AG04450 (cell line): ENCODE measurements around the gene IRAG1. TPM values are rescaled to one million over a fixed set of nuclear protein-coding genes. Genes with fewer than 3 reads are reported as not detected.
A peak's percentile ranks its signal among the peaks of the same experiment; 100 is the strongest.

Source experiments
- CTCF ChIA-PET: fragments of 300-600, 350-600 bp; formaldehyde crosslinking; extraction: SDS; loops from one replicate; lab custom pipeline; 2022; ENCODE audit warnings: antibody characterized with exemption, inconsistent platforms; lab: Charles Lee
- POLR2A ChIA-PET: fragments of 350-600 bp; formaldehyde crosslinking; extraction: SDS; loops from one replicate; lab custom pipeline; 2021; ENCODE audit warnings: antibody characterized with exemption, inconsistent platforms; lab: Yijun Ruan, JAX
- DNase-seq: peaks from one replicate; pipeline ENCODE4 v3.0.0-alpha.2; 2011; ENCODE audit warnings: low read depth, low spot score
- H3K27ac ChIP-seq: one replicate; pipeline ENCODE4 v1.5.1; 2012; ENCODE audit warnings: low read depth, low read length, control low read depth
- H3K27me3 ChIP-seq: one replicate; pipeline ENCODE4 v1.6.0; 2012; ENCODE audit warnings: low read length; ENCODE audit not compliant: control insufficient read depth, insufficient read depth
- H3K4me3 ChIP-seq: 2 replicates; pipeline ENCODE4 v1.5.1; 2011; ENCODE audit warnings: mild to moderate bottlenecking, low read depth, low read length, control low read depth
- H3K9me3 ChIP-seq: 2 replicates; pipeline ENCODE4 v1.5.1; 2012; ENCODE audit warnings: low read length; ENCODE audit not compliant: control insufficient read depth, insufficient read depth
- CTCF ChIP-seq: IDR thresholded peaks from 2 replicates; pipeline ENCODE4 v1.5.1; 2011; ENCODE audit warnings: low read depth, low read length, control low read depth, inconsistent platforms
- polyA plus RNA-seq: library from polyadenylated mRNA; depleted of rRNA; stranded (reverse); fragments of >200 nt; gene quantifications from 2 replicates; pipeline ENCODE4 v1.2.3, GENCODE V29; 2011

The IRAG1 gene
- polyA plus RNA-seq, 1 experiment: 60.3 TPM

GRCh38 chr11:10660323-10660722 is 33.2 kb downstream of the IRAG1 start:
- no peaks in the 10 kb centered on the region for H3K9me3 ChIP-seq
- ChIA-PET CTCF (interaction anchor here (0.7 to 1.0 kb wide), 2 partner anchors 12 to 118 kb away, joined by 3 read pairs; no protein-coding TSS in a partner anchor), POLR2A (interaction anchor here (1.9 kb wide), 1 partner anchor 356 kb away, joined by 7 read pairs; the partner anchor contains the start of gene ADM)
- H3K27me3 ChIP-seq: no peaks in the 10 kb centered on the region
- TF ChIP-seq CTCF: no peak
- DNase-seq: no peak
- H3K27ac ChIP-seq: peak overlapping the region; percentile 78
- no peak overlapping the region for H3K4me3 ChIP-seq

GRCh38 chr11:10659339-10660216 is 34.0 kb downstream of the IRAG1 start:
- Histone ChIP-seq H3K9me3 (no peaks in the 10 kb centered on the region), H3K27me3 (no peaks in the 10 kb centered on the region), H3K27ac (peak overlapping the region; percentile 97), H3K4me3 (no peak overlapping the region)
- CTCF ChIA-PET: interaction anchor here (1.0 kb wide), 1 partner anchor 118 kb away, joined by 3 read pairs; no protein-coding TSS in a partner anchor
- peak; percentile 87 for DNase-seq
- TF ChIP-seq CTCF: no peak
- POLR2A ChIA-PET: interaction anchor here (1.0 to 1.9 kb wide), 2 partner anchors 35 to 355 kb away, joined by 3 to 7 read pairs; partner anchors contain the start of gene ADM

GRCh38 chr11:10658621-10659338 is 34.8 kb downstream of the IRAG1 start:
- Histone ChIP-seq H3K4me3 (no peak overlapping the region), H3K9me3 (no peaks in the 10 kb centered on the region), H3K27ac (peak overlapping the region; percentile 91), H3K27me3 (no peaks in the 10 kb centered on the region)
- no peak for DNase-seq
- CTCF ChIA-PET: no interaction called here
- POLR2A ChIA-PET: interaction anchor here (0.8 to 1.9 kb wide), 3 partner anchors 9 to 355 kb away, joined by 3 to 7 read pairs (median 3); partner anchors contain the start of gene ADM
- no peak for TF ChIP-seq CTCF

GRCh38 chr11:10657308-10658271 is 36.0 kb downstream of the IRAG1 start:
- no peak for TF ChIP-seq CTCF
- Histone ChIP-seq H3K9me3 (no peaks in the 10 kb centered on the region), H3K27ac (peak overlapping the region; percentile 91), H3K4me3 (no peak overlapping the region), H3K27me3 (peaks cover 2% of the 10 kb centered on the region)
- peak; percentile 57 for DNase-seq
- ChIA-PET CTCF (interaction anchor here (0.8 kb wide), 1 partner anchor 143 kb away, joined by 3 read pairs; no protein-coding TSS in a partner anchor), POLR2A (interaction anchor here (0.6 to 1.6 kb wide), 3 partner anchors 28 to 270 kb away, joined by 3 to 7 read pairs (median 7); partner anchors contain the start of gene IRAG1)
